B cell (primary cell): Measurements from ENCODE around the gene FRMD4A. TPM values are rescaled to one million over a fixed set of nuclear protein-coding genes. Genes with fewer than 3 reads are reported as not detected.

ENCODE experiments used
- ATAC-seq: fragments of 200-7000 bp; cut with Tn5 transposase; one replicate; pipeline ENCODE4 v1.10.0; 2021; ENCODE audit warnings: low read depth, mild to moderate bottlenecking, moderate number of reproducible peaks, moderate library complexity
- CTCF ChIA-PET: fragments of 350-600 bp; sonication (Branson Sonifier 250); formaldehyde crosslinking; loops from one replicate; lab custom pipeline; 2021; ENCODE audit warnings: antibody characterized with exemption, inconsistent platforms; lab: Charles Lee
- POLR2A ChIA-PET: fragments of 350-600 bp; sonication (Branson Sonifier 250); formaldehyde crosslinking; loops from one replicate; lab custom pipeline; 2021; ENCODE audit warnings: antibody characterized with exemption; lab: Charles Lee
- DNase-seq: peaks from one replicate; pipeline ENCODE4 v3.0.0; 2013
- H2AFZ ChIP-seq: 2 replicates; pipeline ENCODE4 v1.6.1; 2012; ENCODE audit warnings: mild to moderate bottlenecking, low read depth, low read length; ENCODE audit not compliant: insufficient read depth, poor library complexity, severe bottlenecking
- H3K27ac ChIP-seq, 2 donors: 1 replicate in 1 of 2; 2 replicates in 1 of 2; pipeline ENCODE4 v1.5.1; 2012 to 2013; ENCODE audit warnings: low read length in 2 of 2, mild to moderate bottlenecking in 2 of 2, moderate library complexity in 1 of 2
- H3K27me3 ChIP-seq, 4 experiments: fragments of 200-600 bp in 1 of 4; sonication (generic) in 1 of 4; replicated peaks in 1 of 4; 1 replicate in 2 of 4; 2 replicates in 2 of 4; pipeline versions ENCODE4 v1.6.1 to v1.7.0; 2013 to 2016; ENCODE audit warnings: low read length in 3 of 4, mild to moderate bottlenecking in 2 of 4, mixed read lengths in 1 of 4, moderate library complexity in 1 of 4; ENCODE audit not compliant: insufficient read depth in 4 of 4, control insufficient read depth in 3 of 4; ENCODE audit errors: control extremely low read depth in 1 of 4
- H3K36me3 ChIP-seq, 2 experiments: replicated peaks in 1 of 2; 1 replicate in 1 of 2; 2 replicates in 1 of 2; pipeline versions ENCODE4 v1.6.1 to v1.7.1; 2013; ENCODE audit warnings: low read length in 1 of 2; ENCODE audit not compliant: insufficient read depth in 2 of 2, control insufficient read depth in 1 of 2; ENCODE audit errors: control extremely low read depth in 1 of 2, extremely low read depth in 1 of 2
- H3K4me1 ChIP-seq, 2 donors: fragments of 200-600 bp in 1 of 2; sonication (generic) in 1 of 2; 1 replicate in 1 of 2; 2 replicates in 1 of 2; pipeline versions ENCODE4 v1.5.1 to v1.6.1; 2013 to 2017; ENCODE audit warnings: low read length in 2 of 2; ENCODE audit not compliant: control insufficient read depth in 2 of 2, insufficient read depth in 2 of 2
- H3K4me2 ChIP-seq: replicated peaks from 2 replicates; pipeline ENCODE3; 2012; ENCODE audit warnings: mild to moderate bottlenecking, low read depth, low read length; ENCODE audit not compliant: poor library complexity, severe bottlenecking
- H3K4me3 ChIP-seq, 5 experiments: fragments of 200-600 bp in 1 of 5; sonication (generic) in 1 of 5; 1 replicate in 3 of 5; 2 replicates in 2 of 5; pipeline versions ENCODE4 v1.5.1 to v1.7.0; 2011 to 2016; ENCODE audit warnings: low read length in 4 of 5, mild to moderate bottlenecking in 4 of 5, low read depth in 2 of 5, control low read depth in 1 of 5, moderate library complexity in 1 of 5; ENCODE audit not compliant: insufficient read depth in 1 of 5; ENCODE audit errors: control extremely low read depth in 1 of 5, extremely low read depth in 1 of 5
- H3K79me2 ChIP-seq: fragments of 200-600 bp; sonication (generic); one replicate; pipeline ENCODE4 v1.6.0; 2016; ENCODE audit warnings: low read length; ENCODE audit not compliant: control insufficient read depth, insufficient read depth
- H3K9ac ChIP-seq: fragments of 200-600 bp; sonication (generic); 2 replicates; pipeline ENCODE4 v1.6.1; 2017; ENCODE audit warnings: mild to moderate bottlenecking, low read length, moderate library complexity
- H3K9me3 ChIP-seq, 3 donors: one replicate each; pipeline versions ENCODE4 v1.6.1 to v1.7.1; 2013; ENCODE audit warnings: low read length in 2 of 3; ENCODE audit not compliant: control insufficient read depth in 2 of 3, insufficient read depth in 1 of 3; ENCODE audit errors: control extremely low read depth in 1 of 3
- H4K20me1 ChIP-seq: 2 replicates; pipeline ENCODE4 v1.6.0; 2012; ENCODE audit warnings: mild to moderate bottlenecking, low read length; ENCODE audit not compliant: insufficient read depth, control insufficient read depth, poor library complexity, severe bottlenecking
- H3K27ac Mint-ChIP-seq: one replicate; pipeline ENCODE4 v1.8.0; 2021; ENCODE audit warnings: mixed read lengths
- H3K27me3 Mint-ChIP-seq: one replicate; pipeline ENCODE4 v1.8.0; 2021; ENCODE audit warnings: mixed read lengths
- H3K4me1 Mint-ChIP-seq: one replicate; pipeline ENCODE4 v1.8.0; 2021; ENCODE audit warnings: mixed read lengths
- H3K4me3 Mint-ChIP-seq: one replicate; pipeline ENCODE4 v1.8.0; 2021; ENCODE audit warnings: mixed read lengths
- H3K9me3 Mint-ChIP-seq: one replicate; pipeline ENCODE4 v1.8.0; 2022; ENCODE audit warnings: mixed read lengths; ENCODE audit not compliant: insufficient read depth
- CTCF ChIP-seq: fragments of 200-600 bp; IDR thresholded peaks from one replicate; pipeline ENCODE4 v1.8.0; 2022; ENCODE audit warnings: antibody characterized with exemption, mild to moderate bottlenecking
- EZH2 ChIP-seq: IDR thresholded peaks from 2 replicates; pipeline ENCODE4 v1.6.1; 2012; ENCODE audit warnings: borderline replicate concordance, low read depth, mild to moderate bottlenecking, moderate library complexity, low read length; ENCODE audit not compliant: insufficient read depth, poor library complexity, severe bottlenecking
- WGBS: methylation state at CpG from one replicate; pipeline ENCODE4 v1.1.5; 2013; ENCODE audit warnings: missing lambda C conversion rate; ENCODE audit not compliant: insufficient coverage; 5-methylcytosine and 5-hydroxymethylcytosine counted together
- intact Hi-C: fragments of 100-400 bp; cut with micrococcal nuclease; formaldehyde crosslinking; loops from one replicate; pipeline ENCODE4 v1.10.0; 2022
- polyA plus RNA-seq: library from polyadenylated mRNA; depleted of rRNA; stranded (reverse); fragments of >200 nt; gene quantifications from 2 replicates; pipeline ENCODE4 v1.2.3, GENCODE V29; 2012
- total RNA-seq, 2 donors: library from RNA; stranded (reverse); fragments of 120-200 nt in 1 of 2; gene quantifications; 1 replicate in 1 of 2; 2 replicates in 1 of 2; pipeline versions ENCODE4 v1.2.3 to v1.2.4, GENCODE V29; 2013 to 2022

Gene FRMD4A
- total and polyA plus RNA-seq, 2 donors (not counting 1 experiment from before 2014, with no cell fraction given): 0.76 to 3.4 TPM

GRCh38 chr10:13724484-13724883 is 606.2 kb downstream of the FRMD4A start:
- DNase-seq: no peak
- H3K9ac ChIP-seq: no peak overlapping the region
- no peak overlapping the region for H3K4me2 ChIP-seq
- peaks cover 0 to 3% (median 0%) of the 10 kb centered on the region in 4 experiments for H3K27me3 ChIP-seq
- H3K36me3 ChIP-seq: no peaks in the 10 kb centered on the region
- ATAC-seq: no peak
- no peaks in the 10 kb centered on the region for H4K20me1 ChIP-seq
- Mint-ChIP-seq H3K27me3 (no peaks in the 10 kb centered on the region), H3K4me1 (no peaks in the 10 kb centered on the region), H3K27ac (no peak overlapping the region), H3K9me3 (no peaks in the 10 kb centered on the region), H3K4me3 (no peak overlapping the region)
- WGBS: 88% methylated on average over 6 of the region's 10 CpGs
- intact Hi-C loops: no loop called here
- H3K4me3 ChIP-seq: no peak overlapping the region
- H2AFZ ChIP-seq: no peak overlapping the region
- H3K9me3 ChIP-seq: no peaks in the 10 kb centered on the region
- H3K4me1 ChIP-seq: no peaks in the 10 kb centered on the region
- no peaks in the 10 kb centered on the region for H3K79me2 ChIP-seq
- ChIA-PET CTCF (no interaction called here), POLR2A (no interaction called here)
- TF ChIP-seq CTCF: no peak
- no peak for TF ChIP-seq EZH2
- no peak overlapping the region for H3K27ac ChIP-seq

- ATAC-seq: no peak
- Histone ChIP-seq H3K27me3 (peaks cover 0 to 3% (median 0%) of the 10 kb centered on the region in 4 experiments), H3K4me1 (peaks cover 9 to 10% of the 10 kb centered on the region in 2 donors), H3K9me3 (no peaks in the 10 kb centered on the region), H2AFZ (no peak overlapping the region), H3K36me3 (no peaks in the 10 kb centered on the region), H3K4me2 (no peak overlapping the region), H3K27ac (no peak overlapping the region), H4K20me1 (no peaks in the 10 kb centered on the region), H3K4me3 (no peak overlapping the region), H3K79me2 (no peaks in the 10 kb centered on the region), H3K9ac (no peak overlapping the region)
- CTCF ChIA-PET: interaction anchor here (1.2 kb wide), 1 partner anchor 64 kb away, joined by 3 read pairs; no protein-coding TSS in a partner anchor
- POLR2A ChIA-PET: no interaction called here
- Mint-ChIP-seq H3K4me1 (peaks cover 9% of the 10 kb centered on the region), H3K27ac (no peak overlapping the region), H3K4me3 (no peak overlapping the region), H3K9me3 (no peaks in the 10 kb centered on the region), H3K27me3 (no peaks in the 10 kb centered on the region)
- TF ChIP-seq EZH2 (no peak), CTCF (no peak)
- WGBS: 100% methylated on average over 3 of the region's 4 CpGs
- intact Hi-C loops: no loop called here
- DNase-seq: no peak
Observed at GRCh38 chr10:13722747-13723653, 607.7 kb downstream of the FRMD4A start.
